ENCODE results near the gene GAB1.
"Not testable (repeated sequence)": the region's sequence is repeated elsewhere in the genome, so short reads cannot be mapped to it uniquely, and the experiment has no call there.

GAB1 gene

GRCh38 chr4:143339497-143339896 lies 2.8 kb downstream of the GAB1 start:
- no peak overlapping the region for H3K4me3 ChIP-seq (ENCODE audit: low read depth in 1 of 2, low read length in 2 of 2)
- no peaks in the 10 kb centered on the region for H3K36me3 ChIP-seq (ENCODE audit: insufficient read depth, low read length)
- H3K4me1 ChIP-seq (ENCODE audit: insufficient read depth, low read length), result peaks cover 40% of the 10 kb centered on the region
- no peaks in the 10 kb centered on the region for H3K9me3 ChIP-seq (ENCODE audit: low read length)
- H3K9ac ChIP-seq (ENCODE audit: low read length), result no peak overlapping the region
- H3K27ac ChIP-seq (ENCODE audit: low read depth, low read length), result no peak overlapping the region
- H3K27me3 ChIP-seq (ENCODE audit: control insufficient read depth in 1 of 2, insufficient read depth in 2 of 2, low read length in 2 of 2), result no peaks in the 10 kb centered on the region

- H3K4me3 ChIP-seq (ENCODE audit: low read depth in 1 of 2, low read length in 2 of 2), result no peak overlapping the region
- peaks cover 57% of the 10 kb centered on the region for H3K4me1 ChIP-seq (ENCODE audit: insufficient read depth, low read length)
- H3K9ac ChIP-seq (ENCODE audit: low read length), result no peak overlapping the region
Observed at GRCh38 chr4:143341186-143341755, 4.6 kb downstream of the GAB1 start.

GRCh38 chr4:143343276-143343831 lies 6.7 kb downstream of the GAB1 start:
- peak overlapping the region; percentile 6 for H3K9ac ChIP-seq (ENCODE audit: low read length)
- H3K4me1 ChIP-seq (ENCODE audit: insufficient read depth, low read length), result peaks cover 62% of the 10 kb centered on the region
- H3K27me3 ChIP-seq (ENCODE audit: control insufficient read depth in 1 of 2, insufficient read depth in 2 of 2, low read length in 2 of 2), result no peaks in the 10 kb centered on the region
- H3K9me3 ChIP-seq (ENCODE audit: low read length), result no peaks in the 10 kb centered on the region
- peak overlapping the region; percentile 48 for H3K27ac ChIP-seq (ENCODE audit: low read depth, low read length)
- H3K36me3 ChIP-seq (ENCODE audit: insufficient read depth, low read length), result no peaks in the 10 kb centered on the region
- H3K4me3 ChIP-seq (ENCODE audit: low read depth in 1 of 2, low read length in 2 of 2), result no peak overlapping the region

More at GRCh38 chr4:143341186-143341755, 4.6 kb downstream of the GAB1 start:
- Histone ChIP-seq H3K27me3 (ENCODE audit: control insufficient read depth in 1 of 2, insufficient read depth in 2 of 2, low read length in 2 of 2) (no peaks in the 10 kb centered on the region), H3K9me3 (ENCODE audit: low read length) (no peaks in the 10 kb centered on the region), H3K27ac (ENCODE audit: low read depth, low read length) (no peak overlapping the region), H3K36me3 (ENCODE audit: insufficient read depth, low read length) (no peaks in the 10 kb centered on the region)

- Histone ChIP-seq H3K36me3 (ENCODE audit: insufficient read depth, low read length) (no peaks in the 10 kb centered on the region), H3K27me3 (ENCODE audit: control insufficient read depth in 1 of 2, insufficient read depth in 2 of 2, low read length in 2 of 2) (no peaks in the 10 kb centered on the region), H3K4me3 (ENCODE audit: low read depth in 1 of 2, low read length in 2 of 2) (peak overlapping the region in 1 of 2 donors; percentile 2), H3K9me3 (ENCODE audit: low read length) (no peaks in the 10 kb centered on the region), H3K9ac (ENCODE audit: low read length) (no peak overlapping the region), H3K4me1 (ENCODE audit: insufficient read depth, low read length) (peaks cover 55% of the 10 kb centered on the region), H3K27ac (ENCODE audit: low read depth, low read length) (peak overlapping the region; percentile 46)
Observed at GRCh38 chr4:143344041-143344440, 7.4 kb downstream of the GAB1 start.

- no peaks in the 10 kb centered on the region for H3K9me3 ChIP-seq (ENCODE audit: low read length)
- no peak overlapping the region for H3K9ac ChIP-seq (ENCODE audit: low read length)
- H3K4me3 ChIP-seq (ENCODE audit: low read depth in 1 of 2, low read length in 2 of 2), result peak overlapping the region in 1 of 2 donors; percentile 2
- peaks cover 50% of the 10 kb centered on the region for H3K4me1 ChIP-seq (ENCODE audit: insufficient read depth, low read length)
- H3K27ac ChIP-seq (ENCODE audit: low read depth, low read length), result peak overlapping the region; percentile 46
- H3K27me3 ChIP-seq (ENCODE audit: control insufficient read depth in 1 of 2, insufficient read depth in 2 of 2, low read length in 2 of 2), result no peaks in the 10 kb centered on the region
- H3K36me3 ChIP-seq (ENCODE audit: insufficient read depth, low read length), result no peaks in the 10 kb centered on the region
Observed at GRCh38 chr4:143344774-143345173, 8.1 kb downstream of the GAB1 start.

- H3K4me1 ChIP-seq (ENCODE audit: insufficient read depth, low read length), result peaks cover 47% of the 10 kb centered on the region
- H3K9me3 ChIP-seq (ENCODE audit: low read length), result no peaks in the 10 kb centered on the region
- no peak overlapping the region for H3K27ac ChIP-seq (ENCODE audit: low read depth, low read length)
- H3K9ac ChIP-seq (ENCODE audit: low read length), result no peak overlapping the region
- H3K36me3 ChIP-seq (ENCODE audit: insufficient read depth, low read length), result no peaks in the 10 kb centered on the region
- H3K27me3 ChIP-seq (ENCODE audit: control insufficient read depth in 1 of 2, insufficient read depth in 2 of 2, low read length in 2 of 2), result no peaks in the 10 kb centered on the region
- H3K4me3 ChIP-seq (ENCODE audit: low read depth in 1 of 2, low read length in 2 of 2), result no peak overlapping the region
Observed at GRCh38 chr4:143345356-143345755, 8.7 kb downstream of the GAB1 start.

GRCh38 chr4:143346206-143346605 lies 9.5 kb downstream of the GAB1 start:
- no peaks in the 10 kb centered on the region for H3K9me3 ChIP-seq (ENCODE audit: low read length)
- H3K4me3 ChIP-seq (ENCODE audit: low read depth in 1 of 2, low read length in 2 of 2), result no peak overlapping the region
- H3K36me3 ChIP-seq (ENCODE audit: insufficient read depth, low read length), result no peaks in the 10 kb centered on the region
- peaks cover 43% of the 10 kb centered on the region for H3K4me1 ChIP-seq (ENCODE audit: insufficient read depth, low read length)
- no peak overlapping the region for H3K9ac ChIP-seq (ENCODE audit: low read length)
- H3K27ac ChIP-seq (ENCODE audit: low read depth, low read length), result no peak overlapping the region
- H3K27me3 ChIP-seq (ENCODE audit: control insufficient read depth in 1 of 2, insufficient read depth in 2 of 2, low read length in 2 of 2), result no peaks in the 10 kb centered on the region

GRCh38 chr4:143347484-143348111 lies 10.9 kb downstream of the GAB1 start:
- H3K36me3 ChIP-seq (ENCODE audit: insufficient read depth, low read length), result no peaks in the 10 kb centered on the region
- H3K9me3 ChIP-seq (ENCODE audit: low read length), result no peaks in the 10 kb centered on the region
- no peak overlapping the region for H3K27ac ChIP-seq (ENCODE audit: low read depth, low read length)
- no peak overlapping the region for H3K9ac ChIP-seq (ENCODE audit: low read length)
- no peaks in the 10 kb centered on the region for H3K27me3 ChIP-seq (ENCODE audit: control insufficient read depth in 1 of 2, insufficient read depth in 2 of 2, low read length in 2 of 2)
- H3K4me1 ChIP-seq (ENCODE audit: insufficient read depth, low read length), result peaks cover 57% of the 10 kb centered on the region
- H3K4me3 ChIP-seq (ENCODE audit: low read depth in 1 of 2, low read length in 2 of 2), result no peak overlapping the region

GRCh38 chr4:143348233-143349077 lies 11.8 kb downstream of the GAB1 start:
- H3K9ac ChIP-seq (ENCODE audit: low read length), result no peak overlapping the region
- H3K9me3 ChIP-seq (ENCODE audit: low read length), result no peaks in the 10 kb centered on the region
- no peaks in the 10 kb centered on the region for H3K36me3 ChIP-seq (ENCODE audit: insufficient read depth, low read length)
- H3K4me1 ChIP-seq (ENCODE audit: insufficient read depth, low read length), result peaks cover 57% of the 10 kb centered on the region
- H3K27me3 ChIP-seq (ENCODE audit: control insufficient read depth in 1 of 2, insufficient read depth in 2 of 2, low read length in 2 of 2), result no peaks in the 10 kb centered on the region
- H3K27ac ChIP-seq (ENCODE audit: low read depth, low read length), result no peak overlapping the region
- no peak overlapping the region for H3K4me3 ChIP-seq (ENCODE audit: low read depth in 1 of 2, low read length in 2 of 2)

- H3K36me3 ChIP-seq (ENCODE audit: insufficient read depth, low read length); H3K9me3 ChIP-seq (ENCODE audit: low read length); H3K27ac ChIP-seq (ENCODE audit: low read depth, low read length); H3K9ac ChIP-seq (ENCODE audit: low read length); H3K4me3 ChIP-seq (ENCODE audit: low read depth in 1 of 2, low read length in 2 of 2); H3K27me3 ChIP-seq (ENCODE audit: control insufficient read depth in 1 of 2, insufficient read depth in 2 of 2, low read length in 2 of 2): not testable (repeated sequence)
- H3K4me1 ChIP-seq (ENCODE audit: insufficient read depth, low read length), result peaks cover 53% of the 10 kb centered on the region
Observed at GRCh38 chr4:143349858-143350527, 13.3 kb downstream of the GAB1 start.

- no peak overlapping the region for H3K4me3 ChIP-seq (ENCODE audit: low read depth in 1 of 2, low read length in 2 of 2)
- no peak overlapping the region for H3K9ac ChIP-seq (ENCODE audit: low read length)
- H3K36me3 ChIP-seq (ENCODE audit: insufficient read depth, low read length), result no peaks in the 10 kb centered on the region
- no peaks in the 10 kb centered on the region for H3K27me3 ChIP-seq (ENCODE audit: control insufficient read depth in 1 of 2, insufficient read depth in 2 of 2, low read length in 2 of 2)
- peaks cover 53% of the 10 kb centered on the region for H3K4me1 ChIP-seq (ENCODE audit: insufficient read depth, low read length)
- no peaks in the 10 kb centered on the region for H3K9me3 ChIP-seq (ENCODE audit: low read length)
- H3K27ac ChIP-seq (ENCODE audit: low read depth, low read length), result no peak overlapping the region
Observed at GRCh38 chr4:143351149-143351691, 14.5 kb downstream of the GAB1 start.

Data from muscle layer of colon (tissue), 2 donors.